HG03469 (cell line): ENCODE measurements around the gene ELAPOR2.
"Not testable (repeated sequence)": the region's sequence is repeated elsewhere in the genome, so short reads cannot be mapped to it uniquely, and the experiment has no call there.

ENCODE experiments used
- ATAC-seq: cut with Tn5 transposase; IDR thresholded peaks from one replicate; pipeline ENCODE4 v1.9.1; 2021; ENCODE audit warnings: mild to moderate bottlenecking, moderate library complexity, moderate number of reproducible peaks; ENCODE audit not compliant: unreplicated experiment

The ELAPOR2 gene

GRCh38 chr7:87044713-87045112, 14.7 kb downstream of the ELAPOR2 start:
- ATAC-seq: not testable (repeated sequence)

DNA sequence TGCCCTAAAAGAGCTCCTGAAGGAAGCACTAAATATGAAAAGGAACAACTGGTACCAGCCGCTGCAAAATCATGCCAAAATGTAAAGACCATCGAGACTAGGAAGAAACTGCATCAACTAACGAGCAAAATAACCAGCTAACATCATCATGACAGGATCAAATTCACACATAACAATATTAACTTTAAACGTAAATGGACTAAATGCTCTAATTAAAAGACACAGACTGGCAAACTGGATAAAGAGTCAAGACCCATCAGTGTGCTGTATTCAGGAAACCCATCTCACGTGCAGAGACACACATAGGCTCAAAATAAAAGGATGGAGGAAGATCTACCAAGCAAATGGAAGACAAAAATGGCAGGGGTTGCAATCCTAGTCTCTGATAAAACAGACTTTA, 17.9 kb downstream of the ELAPOR2 start:
- ATAC-seq: not testable (repeated sequence)

DNA sequence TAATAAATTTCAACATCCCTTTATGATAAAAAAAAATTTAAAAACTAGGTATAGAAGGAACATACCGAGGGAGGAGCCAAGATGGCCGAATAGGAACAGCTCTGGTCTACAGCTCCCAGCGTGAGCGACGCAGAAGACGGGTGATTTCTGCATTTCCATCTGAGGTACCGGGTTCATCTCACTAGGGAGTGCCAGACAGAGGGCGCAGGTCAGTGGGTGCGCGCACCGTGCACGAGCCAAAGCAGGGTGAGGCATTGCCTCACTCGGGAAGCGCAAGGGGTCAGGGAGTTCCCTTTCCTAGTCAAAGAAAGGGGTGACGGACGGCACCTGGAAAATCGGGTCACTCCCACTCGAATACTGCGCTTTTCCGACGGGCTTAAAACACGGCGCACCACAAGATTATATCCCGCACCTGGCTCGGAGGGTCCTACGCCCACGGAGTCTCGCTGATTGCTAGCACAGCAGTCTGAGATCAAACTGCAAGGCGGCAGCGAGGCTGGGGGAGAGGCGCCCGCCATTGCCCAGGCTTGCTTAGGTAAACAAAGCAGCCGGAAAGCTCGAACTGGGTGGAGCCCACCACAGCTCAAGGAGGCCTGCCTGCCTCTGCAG, 19.7 kb downstream of the ELAPOR2 start:
- not testable (repeated sequence) for ATAC-seq

- ATAC-seq: no peak
Measured at GRCh38 chr7:87038993-87039690, 20.3 kb downstream of the ELAPOR2 start.

GRCh38 chr7:87036985-87037384, 22.5 kb downstream of the ELAPOR2 start:
- no peak for ATAC-seq

DNA sequence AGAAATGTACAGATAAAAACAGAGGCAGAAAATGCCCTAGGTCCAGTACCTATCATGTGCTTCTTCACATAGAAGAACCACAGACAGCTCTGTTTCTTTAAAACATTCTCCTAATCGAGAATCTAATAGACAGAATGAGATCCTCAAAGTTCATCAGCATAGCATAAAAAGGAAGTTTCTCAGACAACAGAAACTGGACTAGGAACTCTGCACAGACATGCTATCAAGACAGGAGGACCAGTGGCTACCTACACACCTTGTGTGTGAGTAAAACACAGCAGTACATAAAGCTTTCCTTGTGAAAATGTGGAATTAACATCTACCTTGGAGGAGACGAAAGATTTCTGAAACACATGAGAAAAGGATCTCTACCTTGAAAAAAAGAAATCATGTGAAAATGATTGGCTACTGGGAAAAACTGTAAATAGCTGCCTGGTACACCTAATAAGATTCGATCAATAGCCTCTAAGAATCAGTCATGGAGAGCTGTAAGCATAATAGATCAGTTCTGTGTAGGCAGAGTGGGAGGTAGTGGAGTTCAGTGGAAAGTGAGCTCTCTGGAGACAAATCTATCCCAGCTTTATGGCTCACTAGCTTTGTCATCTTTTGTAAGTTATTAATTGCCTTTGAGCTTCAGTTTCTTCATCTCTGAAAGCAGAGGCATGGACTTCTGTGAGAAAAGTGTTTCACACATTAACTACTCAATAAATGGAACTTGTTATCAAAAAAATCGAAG, 26.7 kb downstream of the ELAPOR2 start:
- no peak for ATAC-seq

DNA sequence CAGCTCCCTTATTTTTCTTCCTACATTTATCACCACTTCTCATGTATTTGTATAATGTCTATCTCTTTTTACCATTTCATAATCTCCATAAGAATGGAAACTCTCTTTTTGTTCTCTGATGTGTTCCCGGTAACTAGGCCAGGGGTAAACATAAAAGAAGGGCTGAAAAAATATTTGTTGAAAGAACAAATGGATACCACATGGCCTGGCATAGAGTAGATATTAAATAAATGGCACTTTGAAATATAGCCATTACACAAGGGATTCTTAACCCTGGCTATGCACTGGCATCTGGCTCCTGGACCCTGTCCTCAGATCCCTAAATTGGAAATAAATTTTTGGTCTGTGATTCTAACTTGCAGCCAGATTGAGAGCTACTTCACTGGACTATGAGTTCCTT, 30.4 kb downstream of the ELAPOR2 start:
- no peak for ATAC-seq

DNA sequence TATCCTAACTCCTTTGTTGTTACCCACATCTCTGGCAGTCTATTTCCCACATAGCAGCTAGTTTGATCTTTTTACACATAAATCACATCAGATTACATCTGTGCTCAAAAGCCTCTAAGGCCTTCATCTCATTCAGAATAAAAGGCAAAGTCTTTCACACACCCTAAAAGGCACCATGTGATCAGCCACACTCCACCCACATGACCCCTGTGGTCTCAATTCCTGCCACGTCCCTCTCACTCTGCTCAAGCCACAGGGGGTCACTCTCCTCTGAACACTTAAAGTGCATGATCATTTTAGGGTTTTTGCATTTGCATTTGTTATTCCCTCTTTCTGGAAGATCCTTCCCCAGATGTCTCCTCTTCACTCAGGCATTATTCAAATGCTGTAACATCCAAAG, 30.8 kb downstream of the ELAPOR2 start:
- no peak for ATAC-seq

- peak; percentile 93 for ATAC-seq
Measured at GRCh38 chr7:87027900-87028299, 31.6 kb downstream of the ELAPOR2 start.

DNA sequence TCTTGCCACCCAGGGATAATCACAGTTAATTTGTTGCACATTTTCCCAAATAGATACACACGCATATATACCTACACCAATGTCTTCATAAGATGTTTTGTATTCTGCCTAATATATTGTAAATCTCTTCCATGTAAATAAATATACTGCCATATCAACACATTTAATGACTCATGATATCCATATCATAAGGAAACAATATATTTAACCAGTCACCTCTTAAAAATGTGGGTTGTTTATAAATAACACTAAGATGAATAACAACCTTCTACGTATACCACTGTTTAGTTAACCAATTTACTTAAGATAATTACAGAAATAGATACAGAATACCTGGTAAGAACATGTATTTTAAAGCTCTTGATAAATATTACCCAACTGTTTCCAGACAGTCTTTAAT, 38.2 kb downstream of the ELAPOR2 start:
- ATAC-seq: no peak

GRCh38 chr7:87016606-87017005, 42.8 kb downstream of the ELAPOR2 start:
- ATAC-seq: no peak

- no peak for ATAC-seq
Measured at GRCh38 chr7:87013840-87014190, 45.6 kb downstream of the ELAPOR2 start.

DNA sequence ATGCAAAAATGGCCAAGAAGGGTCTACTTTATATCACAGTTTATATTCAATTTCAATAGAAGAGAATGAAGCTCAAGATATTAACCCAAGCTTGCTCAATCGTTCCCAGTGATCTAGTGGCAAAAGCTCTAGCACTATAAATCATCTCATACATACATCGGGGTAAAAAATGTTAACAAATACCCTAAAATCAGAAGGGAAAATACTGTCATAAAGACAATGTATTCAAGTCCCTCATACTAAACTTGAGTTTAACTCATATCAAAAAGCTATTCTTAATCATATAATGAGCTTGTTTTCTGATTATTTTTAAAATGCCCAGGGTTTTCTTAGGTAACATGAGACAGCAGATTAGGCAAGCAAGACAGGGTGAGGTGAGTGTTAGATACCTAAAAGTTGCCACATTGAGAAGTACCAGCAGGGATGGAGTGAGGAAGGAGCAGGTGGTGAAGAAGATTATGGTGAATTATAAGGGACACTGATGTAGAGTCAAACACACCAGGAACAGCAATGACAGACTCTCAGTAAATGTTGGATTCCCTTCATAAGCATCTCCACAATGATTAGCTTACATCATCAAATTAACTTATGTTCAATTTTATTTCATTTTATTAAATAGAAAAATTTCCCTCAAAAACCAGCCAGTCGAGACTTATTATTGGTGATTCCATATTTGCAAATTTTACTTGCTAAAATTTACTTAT, 46.2 kb downstream of the ELAPOR2 start:
- no peak for ATAC-seq
